Medulla oblongata (tissue), 1 donor: ENCODE measurements around the gene ABCF2.
A peak's percentile ranks its signal among the peaks of the same experiment; 100 is the strongest.

Experiments
- DNase-seq: peaks from one replicate; pipeline ENCODE4 v3.0.0-alpha.2; 2015; ENCODE audit errors: extremely low spot score

The ABCF2 gene

DNA sequence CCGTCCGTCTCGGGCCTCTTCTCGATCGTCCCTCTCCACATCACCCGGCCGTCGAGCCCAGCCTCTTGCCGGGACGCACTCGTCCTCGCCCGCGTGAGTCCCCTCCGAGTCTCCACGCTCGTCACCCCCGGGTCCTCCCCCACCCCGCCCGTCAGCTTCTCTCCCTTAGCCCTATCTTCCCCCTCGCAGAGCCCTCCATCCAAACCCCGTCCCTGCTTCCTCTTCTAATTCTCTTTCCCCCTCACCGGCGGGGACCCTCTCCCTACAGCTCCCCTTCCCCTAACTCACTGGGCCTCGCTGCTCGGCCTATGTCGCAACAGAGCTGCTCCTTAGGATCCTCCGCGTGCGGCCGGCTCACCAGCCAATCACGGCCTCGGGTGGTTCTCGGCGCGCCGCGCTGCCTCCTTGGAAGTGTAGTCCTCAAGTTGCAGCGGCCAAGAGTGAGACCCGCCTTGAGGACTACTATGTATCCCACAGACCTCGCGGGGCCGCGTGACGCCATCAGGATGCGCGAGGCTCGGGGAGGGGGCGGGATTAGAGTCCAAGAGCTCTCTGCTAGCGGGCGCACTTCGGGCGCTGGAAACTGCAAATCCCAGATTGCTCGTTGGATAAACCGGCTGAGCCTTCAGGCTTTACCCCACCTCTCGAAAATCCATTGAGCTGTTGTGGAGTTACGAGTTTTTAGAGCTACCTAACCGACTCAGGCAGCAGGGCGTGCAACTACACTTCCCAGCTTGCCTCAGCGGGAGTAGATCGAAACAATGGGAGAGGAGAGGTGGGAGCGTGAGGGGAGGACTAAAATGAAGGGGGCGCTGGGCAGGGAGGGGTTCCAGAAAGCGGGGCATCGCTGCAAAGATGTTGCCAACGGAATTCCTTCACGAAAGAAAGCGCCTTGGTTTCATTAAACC lies at the start of gene ABCF2:
ABCF2 (minus strand) TSS at position 331 of the 908 bp plus-strand sequence. CDS start 747 bp downstream, outside the sequence.
- DNase-seq: peak; percentile 99

DNA sequence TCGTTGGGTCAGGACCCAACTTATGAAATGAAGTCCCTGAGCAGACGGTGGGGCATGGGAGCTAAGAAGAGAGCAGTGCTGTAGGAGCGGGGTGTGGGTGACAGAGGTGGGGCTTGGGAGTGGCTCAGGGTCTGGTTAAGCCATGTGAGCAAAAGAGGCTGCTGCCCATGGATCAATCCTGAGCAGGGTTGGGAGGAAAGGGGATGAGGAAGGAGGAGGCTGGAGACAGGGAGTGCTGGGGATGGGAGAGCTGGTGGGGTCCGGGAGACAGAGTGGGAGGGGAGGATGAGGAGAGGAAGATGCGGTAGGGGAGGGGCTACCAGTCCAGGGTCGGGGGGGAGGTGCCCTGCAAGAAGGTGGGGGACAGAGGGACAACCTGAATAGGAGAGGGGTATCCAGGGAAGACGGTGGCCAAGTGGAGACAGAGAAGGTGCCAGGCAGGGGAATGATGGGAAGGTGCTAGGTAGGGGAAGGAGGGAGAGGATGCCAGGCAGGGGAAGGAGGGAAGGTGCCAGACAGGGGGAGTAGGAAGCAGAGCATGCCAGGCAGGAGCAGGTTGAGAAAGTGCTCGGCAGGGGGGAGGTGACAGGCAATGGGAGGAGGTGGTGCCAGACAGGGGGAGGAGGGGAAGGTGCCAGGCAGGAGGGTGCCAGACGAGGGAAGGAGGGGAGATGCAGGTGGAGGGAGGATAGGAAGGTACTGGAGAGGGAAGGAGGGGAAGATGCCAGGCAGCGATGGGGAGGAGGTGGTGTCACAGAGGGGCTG lies 49.0 kb upstream of the ABCF2 start:
- no peak for DNase-seq

DNA sequence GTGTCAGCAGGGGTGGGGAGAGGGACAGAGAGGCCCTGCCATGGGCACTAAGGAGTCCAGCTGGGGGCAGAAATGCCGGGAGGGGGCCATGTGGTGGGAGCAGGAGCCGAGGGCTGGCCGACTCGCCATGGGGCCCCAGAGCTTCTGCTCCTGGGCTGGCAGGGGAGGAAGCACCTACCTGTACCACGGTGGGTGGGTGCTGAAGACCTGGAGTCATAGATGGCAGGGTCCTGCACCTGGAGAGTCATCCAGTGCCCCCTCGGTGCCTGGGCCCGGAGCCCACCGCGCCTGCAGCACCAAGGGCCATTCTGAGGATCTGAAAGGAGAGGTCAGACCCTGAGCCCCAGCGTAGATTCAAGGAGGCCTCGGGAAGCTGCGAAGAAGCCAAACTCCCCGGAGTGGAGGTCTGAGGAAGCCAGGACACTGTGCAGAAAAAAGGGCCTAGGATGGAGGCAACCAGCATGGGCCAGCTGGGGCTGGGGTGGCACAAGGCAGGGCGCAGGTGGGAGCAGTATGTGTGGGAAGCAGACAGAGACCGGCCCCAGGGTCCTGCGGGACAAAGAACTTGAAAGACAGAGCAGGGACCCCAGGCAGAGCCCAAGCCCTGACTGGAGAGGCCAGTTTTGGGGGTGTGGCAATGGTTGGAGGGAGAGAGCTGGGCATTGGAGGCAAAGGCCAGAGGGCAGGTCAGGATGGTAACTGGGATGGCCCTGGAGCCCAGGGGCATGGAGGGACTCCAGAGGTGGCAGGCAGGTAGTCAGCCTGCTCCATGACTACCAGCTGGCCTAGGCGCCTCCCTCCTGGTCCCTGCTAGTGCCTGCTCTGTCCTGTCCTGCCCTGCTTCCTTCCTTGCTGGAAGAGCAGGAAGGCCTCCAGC lies 48.2 kb upstream of the ABCF2 start:
- no peak for DNase-seq

DNA sequence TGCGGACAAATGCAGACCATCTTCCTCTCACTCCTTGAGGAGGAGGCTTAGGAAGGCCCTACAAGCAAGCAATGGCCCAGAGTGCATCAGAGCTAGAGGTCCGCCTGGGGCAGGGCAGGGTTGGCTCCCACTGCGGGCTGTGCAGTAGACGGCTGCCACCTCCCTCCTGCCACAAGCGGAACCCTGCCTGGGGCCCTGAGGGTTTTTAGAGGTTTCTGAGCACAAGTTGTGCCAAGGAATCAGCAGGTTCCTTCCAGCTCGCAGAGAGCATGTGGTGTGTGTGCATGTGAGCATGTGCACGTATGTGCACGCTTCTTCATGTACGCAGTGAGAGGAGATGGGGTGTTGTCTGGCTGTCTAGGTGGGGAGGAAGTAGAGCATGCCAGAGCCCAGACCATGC lies 47.4 kb upstream of the ABCF2 start:
- peak; percentile 24 for DNase-seq

DNA sequence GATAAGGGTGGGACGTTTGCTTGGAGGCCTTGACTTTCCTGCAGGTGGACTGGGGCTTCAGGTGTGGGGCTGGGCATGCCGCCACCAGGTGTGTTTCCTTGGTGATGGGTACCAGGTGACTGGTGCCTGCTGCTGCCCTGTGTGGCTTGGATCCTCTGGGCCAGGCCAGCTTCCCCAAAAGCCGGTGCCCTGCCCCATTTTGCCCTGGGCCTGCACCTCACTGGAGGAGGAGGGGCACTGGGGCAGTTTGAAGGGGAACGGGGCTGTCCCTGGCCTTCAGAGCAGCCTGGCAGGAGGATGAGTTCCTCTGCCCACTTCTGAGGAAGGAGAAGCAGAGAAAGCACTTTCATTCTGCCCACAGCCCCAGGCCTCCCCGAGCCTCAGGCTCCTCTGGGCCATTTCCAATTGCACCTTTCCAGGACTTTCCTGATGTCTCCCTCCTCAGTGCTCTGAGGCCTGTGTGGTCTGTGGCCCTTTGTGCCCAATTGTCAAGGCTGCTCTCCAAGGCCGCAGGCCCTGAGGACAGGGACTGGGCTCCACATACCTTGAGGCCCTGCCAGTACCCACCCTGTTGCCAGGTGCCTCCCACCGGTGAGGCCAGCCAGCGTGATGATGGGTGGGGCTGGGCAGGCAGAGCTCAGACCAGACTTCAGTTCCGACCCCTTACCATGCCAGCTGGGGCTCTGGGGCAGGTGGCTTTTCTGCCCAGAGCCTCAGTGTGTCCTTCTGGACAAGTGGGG lies 46.8 kb upstream of the ABCF2 start:
- DNase-seq: peak; percentile 30

DNA sequence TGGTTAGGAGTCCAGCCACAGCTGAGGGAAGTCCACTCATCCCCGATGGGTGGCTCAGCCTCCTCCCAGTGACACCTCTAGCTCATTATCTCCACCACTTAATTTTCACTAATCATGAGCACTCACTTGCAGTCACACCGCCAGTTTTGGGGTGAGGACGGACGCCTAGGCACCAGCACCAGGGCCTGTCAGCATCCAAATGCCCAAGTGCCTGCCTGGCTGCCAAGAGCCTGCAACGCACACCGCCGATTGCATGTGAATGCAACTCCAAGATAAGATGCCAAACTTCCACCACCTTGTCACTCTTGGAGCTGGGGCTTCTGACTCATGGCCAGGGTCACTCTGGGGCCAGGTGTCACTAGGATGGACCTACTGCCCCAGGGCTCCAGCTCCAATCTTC lies 45.9 kb upstream of the ABCF2 start:
- DNase-seq: no peak

DNA sequence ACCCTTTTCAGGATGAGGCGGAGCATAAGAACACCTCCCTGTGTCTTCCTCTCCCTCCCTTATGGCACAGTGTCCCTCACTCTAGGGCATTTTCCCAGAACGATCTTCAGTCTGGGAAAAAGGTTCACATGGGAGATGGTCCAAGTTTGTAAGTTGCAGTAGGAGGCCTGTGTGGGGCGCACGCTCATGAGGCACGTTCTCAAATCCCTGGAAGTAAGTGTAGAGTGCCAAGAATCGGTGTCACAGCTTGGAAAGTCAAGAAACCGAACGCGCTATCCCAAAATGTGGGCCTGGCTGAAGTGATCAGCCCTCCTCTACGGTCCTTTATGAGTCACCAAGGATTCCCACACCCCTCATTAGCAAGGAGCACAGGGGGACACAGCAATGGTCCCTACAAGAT lies 45.4 kb upstream of the ABCF2 start:
- DNase-seq: no peak

DNA sequence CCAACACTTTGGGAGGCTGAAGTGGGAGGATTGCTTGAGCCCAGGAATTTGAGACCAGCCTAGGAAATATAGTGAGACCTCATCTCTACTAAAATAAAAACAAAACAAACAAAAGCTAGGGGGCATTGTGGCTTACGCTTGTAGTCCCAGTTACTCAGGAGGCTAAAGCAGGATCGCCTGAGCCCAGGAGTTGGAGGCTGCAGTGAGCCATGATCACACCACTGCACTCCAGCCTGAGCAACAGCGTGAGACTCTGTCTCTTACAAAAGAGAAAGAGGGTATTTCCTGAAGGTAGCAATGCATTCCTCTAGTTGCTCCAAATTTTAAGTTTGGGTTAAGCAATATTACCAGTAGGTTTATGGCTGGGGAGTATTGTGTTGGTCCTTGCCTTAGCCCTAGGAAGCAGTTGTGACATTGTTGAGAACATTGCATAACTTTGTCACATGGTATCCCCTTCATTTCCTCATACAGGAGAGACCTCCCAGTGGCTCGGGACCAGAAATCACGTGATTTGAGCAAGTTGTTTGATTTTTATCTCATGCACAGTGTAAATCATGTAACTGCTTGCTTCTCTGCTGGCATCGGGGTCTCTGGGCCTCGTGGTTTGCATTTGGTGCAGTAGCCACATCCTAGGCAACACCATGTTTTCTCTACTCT lies 44.8 kb upstream of the ABCF2 start:
- peak; percentile 82 for DNase-seq

DNA sequence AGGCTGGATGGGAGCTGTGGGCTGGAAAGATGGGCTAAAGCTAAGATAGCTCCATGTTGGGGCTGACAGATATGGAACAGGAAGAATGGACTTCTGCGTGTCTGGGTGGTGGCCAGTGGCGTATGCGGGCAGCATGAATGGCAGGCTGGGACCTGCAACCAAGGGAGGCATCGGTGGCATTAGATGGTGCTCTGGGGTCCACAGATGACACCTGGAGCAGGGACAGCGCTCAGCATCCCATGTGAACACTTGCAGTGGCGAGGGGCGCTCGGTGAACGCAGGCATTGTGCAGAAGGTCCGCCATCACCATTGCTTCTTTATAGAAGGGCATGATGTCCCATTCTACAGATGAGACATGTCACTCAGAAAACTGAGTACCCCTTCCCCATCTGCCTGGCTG lies 42.5 kb upstream of the ABCF2 start:
- no peak for DNase-seq

DNA sequence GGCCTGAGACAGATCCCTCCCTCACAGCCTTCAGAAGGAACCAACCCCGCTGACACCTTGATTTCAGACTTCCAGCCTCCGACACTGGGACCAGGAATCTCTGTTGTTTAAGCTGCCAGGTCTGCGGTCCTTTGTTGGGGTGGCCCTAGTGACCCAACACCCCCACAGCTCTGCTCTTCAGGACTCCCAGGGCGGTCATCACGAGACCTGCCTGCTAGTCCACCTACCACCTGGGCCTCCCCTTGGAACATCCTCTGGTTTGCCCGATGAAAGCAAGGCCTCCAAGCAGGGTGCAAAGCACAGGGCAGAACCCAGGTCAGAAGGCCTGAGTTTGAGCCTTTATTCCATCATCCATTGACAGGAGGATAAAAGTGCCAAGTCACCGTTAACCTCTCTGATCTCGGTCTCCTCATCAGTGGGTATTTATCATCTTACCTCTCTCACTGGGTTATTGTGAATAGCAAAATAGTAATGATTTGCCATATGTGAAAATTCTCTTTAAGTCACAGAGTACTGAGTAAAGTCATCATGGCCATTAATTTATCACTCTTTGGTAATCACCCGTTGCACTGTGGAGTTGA lies 38.4 kb upstream of the ABCF2 start:
- DNase-seq: no peak

DNA sequence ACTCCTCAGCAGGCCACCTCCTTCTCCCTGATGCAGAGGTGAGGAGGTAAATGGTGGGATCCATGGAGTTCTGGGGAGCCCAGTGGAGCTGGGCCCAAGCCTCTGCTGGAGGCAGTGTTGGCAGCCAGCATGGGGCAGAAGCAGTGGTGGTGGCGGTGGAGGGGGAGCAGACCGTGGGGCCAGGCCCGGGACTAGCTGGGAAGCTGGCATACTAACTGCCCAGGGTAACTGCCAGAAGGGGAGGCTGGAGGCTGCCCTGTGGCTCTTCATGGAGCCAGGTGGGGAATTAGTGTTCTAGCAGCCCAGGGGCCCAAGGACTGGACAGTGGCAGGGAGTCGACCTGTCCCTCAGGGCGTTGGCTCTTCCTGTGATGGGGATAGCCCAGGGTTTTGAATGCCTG lies 37.6 kb upstream of the ABCF2 start:
- DNase-seq: no peak

DNA sequence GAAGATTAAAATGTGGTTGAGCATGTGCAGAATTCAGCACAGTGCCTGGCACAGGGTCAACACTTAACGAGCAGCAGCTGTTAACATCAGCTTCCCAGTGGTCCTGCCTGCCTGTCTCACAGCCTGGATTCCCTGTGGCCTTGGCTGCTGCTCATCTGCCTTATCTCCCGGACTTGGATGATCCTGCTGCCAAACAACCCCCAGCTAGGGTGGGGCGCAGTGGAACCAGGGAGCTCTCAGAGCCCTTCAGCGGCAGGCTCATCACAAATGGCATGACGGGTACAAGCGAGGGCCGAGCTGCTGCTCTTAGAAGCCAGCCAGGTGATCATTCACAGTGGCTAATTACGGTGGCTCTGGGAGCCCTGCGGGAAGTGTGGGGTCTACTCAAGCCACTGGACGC lies 34.5 kb upstream of the ABCF2 start:
- no peak for DNase-seq

DNA sequence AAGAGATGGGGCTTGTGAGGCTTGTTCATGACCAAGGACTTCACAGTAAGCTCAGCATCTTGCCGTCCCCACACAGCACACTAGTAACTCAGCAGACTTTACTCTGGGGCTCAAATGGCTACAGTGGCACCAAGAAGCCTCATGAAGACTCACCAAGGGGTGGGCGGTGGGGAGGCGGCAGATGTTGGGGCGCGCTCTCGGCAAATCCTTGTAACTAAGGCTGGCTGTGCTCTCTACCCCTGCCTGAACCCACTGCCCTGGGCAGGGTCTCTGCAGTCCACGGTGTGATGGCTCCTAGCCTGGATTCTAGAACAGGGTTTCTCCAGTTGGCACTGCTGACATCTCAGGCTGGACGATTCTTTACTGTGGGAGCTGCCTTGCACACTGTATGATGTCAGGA lies 33.9 kb upstream of the ABCF2 start:
- no peak for DNase-seq

DNA sequence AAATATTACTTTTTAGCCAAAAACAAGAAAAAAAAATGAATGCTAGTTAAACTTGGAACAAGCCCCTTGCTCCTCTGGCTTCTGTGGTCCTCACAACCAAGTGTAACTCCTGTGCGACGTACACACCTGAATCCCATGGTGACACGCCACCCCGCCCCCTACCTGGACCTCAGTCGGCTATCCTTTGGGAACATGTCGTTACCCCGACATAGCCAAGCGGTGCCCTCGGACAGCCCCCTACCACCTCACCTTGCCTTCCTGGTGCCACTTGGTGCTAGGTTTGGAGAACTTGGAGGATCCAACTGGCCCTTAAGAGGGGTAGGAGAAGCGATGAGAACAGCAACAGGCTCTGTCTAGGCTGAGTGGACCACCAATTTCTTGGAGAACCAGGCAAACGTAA lies 33.5 kb upstream of the ABCF2 start:
- no peak for DNase-seq

DNA sequence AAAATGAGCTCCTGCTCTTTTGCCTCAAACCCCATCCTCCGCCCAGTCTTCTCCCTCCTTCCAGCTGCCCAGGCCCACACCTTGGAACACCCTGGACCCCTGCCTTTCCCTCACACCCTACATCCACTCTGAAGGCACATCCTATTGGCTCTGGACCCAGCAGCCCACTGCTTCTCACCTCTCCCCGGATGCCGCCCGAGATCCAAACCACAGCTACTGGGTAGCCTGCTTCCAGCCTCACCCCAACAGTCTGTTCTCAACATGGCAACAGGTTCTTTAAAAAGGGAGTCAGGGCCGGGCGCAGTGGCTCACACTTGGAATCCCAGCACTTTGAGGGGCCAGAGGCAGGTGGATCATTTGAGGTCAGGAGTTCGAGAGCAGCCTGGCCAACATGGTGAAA lies 31.0 kb upstream of the ABCF2 start:
- no peak for DNase-seq

DNA sequence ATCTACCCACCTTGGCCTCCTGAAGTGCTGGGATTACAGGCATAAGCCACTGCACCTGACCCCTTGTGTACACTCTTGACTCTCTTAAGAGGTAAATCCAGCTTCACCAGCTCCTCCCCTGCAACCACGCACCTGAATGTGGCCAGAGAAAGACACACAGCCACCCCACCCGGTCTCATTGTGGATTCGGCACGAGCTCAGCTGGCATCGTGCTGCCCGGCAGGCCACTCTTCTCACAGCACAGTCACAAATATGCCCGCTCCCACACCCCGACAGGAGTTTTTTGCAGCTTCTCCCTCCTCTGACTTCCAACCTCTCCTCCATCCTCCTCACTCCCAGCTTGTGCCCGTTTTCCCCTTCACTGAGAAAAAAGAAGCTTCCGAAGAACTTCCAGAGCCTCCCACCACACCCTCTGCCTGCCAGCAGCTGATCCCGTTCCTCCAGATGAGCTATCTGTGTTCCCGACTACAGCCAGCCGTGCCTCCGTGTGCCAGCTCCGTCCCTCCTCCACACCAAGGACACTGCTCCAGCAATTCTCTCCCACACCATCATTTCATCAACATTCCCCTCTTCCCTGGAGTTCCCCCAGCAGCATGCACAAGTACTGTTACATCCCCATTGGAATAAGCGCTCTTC lies 29.5 kb upstream of the ABCF2 start:
- DNase-seq: no peak

DNA sequence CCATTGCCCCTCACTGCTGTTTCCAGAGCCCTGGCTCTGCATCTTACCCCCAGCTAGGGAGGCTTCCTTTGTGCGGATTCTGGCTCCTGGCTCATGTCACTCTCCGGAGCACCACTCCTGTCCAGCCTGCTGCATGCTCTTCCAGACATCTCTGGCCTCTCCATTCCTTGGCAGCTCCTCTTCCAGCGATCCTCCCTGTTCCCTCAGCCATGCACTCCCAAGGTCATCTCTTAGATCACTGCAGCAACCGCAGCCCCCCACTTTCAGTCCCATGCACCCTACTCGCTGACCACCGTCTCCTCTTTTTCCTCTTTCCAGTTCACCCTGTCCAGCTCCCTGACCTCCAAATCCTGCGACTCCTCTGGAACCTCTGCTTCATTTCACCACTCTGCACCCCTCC lies 28.4 kb upstream of the ABCF2 start:
- DNase-seq: no peak

DNA sequence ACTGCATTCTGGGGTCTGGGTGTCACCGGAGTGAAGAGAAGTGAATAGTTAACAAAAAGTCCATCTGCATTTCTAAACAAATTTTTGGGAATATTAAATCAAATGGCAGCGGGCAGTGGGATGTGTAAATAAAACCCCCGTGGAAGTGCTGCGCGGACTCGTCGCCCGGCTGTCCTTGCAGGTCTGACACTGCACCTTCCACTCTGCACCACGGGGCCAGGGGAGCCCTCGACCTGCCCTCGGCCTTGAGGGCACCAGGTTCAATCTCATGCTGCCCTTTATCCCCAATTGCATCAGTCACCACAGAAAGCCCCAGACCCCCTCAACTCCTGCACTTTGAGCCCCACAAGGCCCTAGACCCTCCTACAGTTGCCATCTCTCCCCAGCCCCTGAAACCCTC lies 27.8 kb upstream of the ABCF2 start:
- no peak for DNase-seq

DNA sequence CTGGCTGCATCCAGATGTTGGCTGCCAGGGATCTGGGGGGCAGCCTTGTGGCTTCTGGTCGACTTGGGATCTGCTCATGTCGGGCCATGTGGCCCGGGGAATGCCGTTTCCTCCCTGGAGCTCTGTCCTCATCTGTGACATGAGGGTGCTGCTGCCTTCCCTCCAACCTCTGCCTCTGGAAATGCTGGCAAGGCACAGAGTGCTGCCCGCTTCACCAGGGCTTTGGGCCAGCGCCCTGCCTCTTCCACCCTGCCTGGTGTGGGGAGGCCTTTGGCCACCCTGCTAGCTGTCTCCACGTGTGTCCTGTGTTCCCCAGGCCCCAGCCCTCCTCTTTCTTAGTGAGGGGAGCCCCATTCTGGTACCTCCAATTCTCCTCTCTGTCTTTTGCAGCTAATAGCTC lies 27.3 kb upstream of the ABCF2 start:
- DNase-seq: no peak
